GM21576 (cell line): ENCODE data around the gene LRFN2.

Experiments
- ATAC-seq: cut with Tn5 transposase; IDR thresholded peaks from one replicate; pipeline ENCODE4 v1.9.1; 2021; ENCODE audit warnings: mild to moderate bottlenecking, moderate library complexity; ENCODE audit not compliant: unreplicated experiment

Gene LRFN2

DNA sequence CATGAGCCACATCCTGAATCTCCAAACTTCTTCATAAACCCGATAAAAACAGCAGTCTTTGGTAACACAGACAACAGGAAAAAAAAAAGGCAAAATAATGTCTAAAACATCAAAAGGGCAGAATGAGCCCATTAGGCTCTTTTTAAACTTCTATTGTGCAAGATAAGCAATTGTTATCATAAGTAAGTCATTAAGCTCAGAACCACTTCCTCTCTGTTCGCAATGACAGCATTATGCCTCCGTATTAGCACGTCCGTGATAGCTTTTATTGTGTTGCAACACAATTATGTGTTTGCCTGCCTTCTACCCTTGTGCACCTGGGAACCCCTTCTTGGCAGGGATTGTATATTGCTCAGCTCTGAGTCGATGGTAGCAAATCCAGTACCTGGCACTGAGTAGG lies 147.1 kb downstream of the LRFN2 start:
- no peak for ATAC-seq

DNA sequence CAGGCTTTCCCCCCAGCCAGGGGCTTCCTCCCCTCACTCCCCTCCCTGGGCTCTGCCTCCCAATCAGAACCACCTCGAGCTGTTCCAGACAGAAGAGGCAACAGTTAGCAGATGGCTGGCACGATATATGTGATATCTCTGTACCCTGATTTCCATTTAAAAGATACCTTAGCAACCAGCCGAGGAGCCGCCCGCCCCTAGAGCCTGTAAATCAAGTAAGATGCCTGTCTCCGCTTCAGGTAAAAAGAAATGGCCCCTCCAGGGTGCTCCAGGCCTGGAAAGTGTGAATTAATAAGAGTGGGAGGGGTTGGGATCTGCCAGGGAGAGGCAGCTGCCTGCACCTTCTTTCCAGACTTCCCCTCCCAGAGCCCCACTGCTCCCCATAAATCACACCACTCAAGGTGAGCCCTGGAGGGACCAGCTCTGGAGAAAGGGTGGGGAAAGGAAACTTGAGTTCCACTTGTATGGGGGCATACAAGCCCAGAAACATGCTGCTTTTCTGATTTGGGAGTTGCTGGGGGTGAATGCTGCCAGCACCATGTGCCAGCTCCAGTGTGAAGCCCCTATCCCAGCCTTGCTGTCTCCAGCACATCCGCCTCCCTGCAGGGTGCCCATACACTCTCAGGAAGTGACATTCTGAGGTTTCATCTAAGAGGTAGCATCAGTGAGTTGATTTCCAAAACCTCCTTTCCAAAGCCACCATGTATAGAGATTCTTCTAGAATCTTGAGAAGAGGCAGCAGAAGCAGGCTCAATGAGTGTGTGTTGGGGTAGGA lies 148.0 kb downstream of the LRFN2 start:
- ATAC-seq, result no peak

GRCh38 chr6:40438246-40438887 lies 148.8 kb downstream of the LRFN2 start:
- ATAC-seq, result no peak

DNA sequence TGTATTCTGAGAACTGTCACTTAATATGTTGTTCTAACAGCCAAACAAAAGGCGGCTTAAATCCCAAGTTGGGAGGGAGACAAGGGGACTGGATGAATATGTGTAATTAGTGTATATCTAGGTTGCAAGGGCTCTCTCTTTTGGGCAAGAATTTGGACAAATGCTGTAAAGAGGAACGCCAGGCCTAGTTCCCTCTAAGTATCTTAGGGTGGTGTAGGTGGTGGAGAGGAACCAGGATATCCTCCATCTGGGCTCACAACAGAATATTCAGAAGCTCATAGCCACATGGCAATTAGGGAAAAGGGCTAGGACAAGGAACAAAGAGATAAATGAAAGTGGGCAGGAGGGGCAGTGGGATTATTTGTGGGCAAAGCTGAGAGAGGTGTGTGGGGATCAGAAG lies 149.5 kb downstream of the LRFN2 start:
- no peak for ATAC-seq

- ATAC-seq, result no peak
These were observed 150.2 kb downstream of the LRFN2 start for GRCh38 chr6:40436685-40437604.

- no peak for ATAC-seq
These were observed 154.2 kb downstream of the LRFN2 start for GRCh38 chr6:40432982-40433381.

GRCh38 chr6:40431706-40432105 lies 155.5 kb downstream of the LRFN2 start:
- no peak for ATAC-seq

- no peak for ATAC-seq
These were observed 160.0 kb downstream of the LRFN2 start for GRCh38 chr6:40427196-40427595.

DNA sequence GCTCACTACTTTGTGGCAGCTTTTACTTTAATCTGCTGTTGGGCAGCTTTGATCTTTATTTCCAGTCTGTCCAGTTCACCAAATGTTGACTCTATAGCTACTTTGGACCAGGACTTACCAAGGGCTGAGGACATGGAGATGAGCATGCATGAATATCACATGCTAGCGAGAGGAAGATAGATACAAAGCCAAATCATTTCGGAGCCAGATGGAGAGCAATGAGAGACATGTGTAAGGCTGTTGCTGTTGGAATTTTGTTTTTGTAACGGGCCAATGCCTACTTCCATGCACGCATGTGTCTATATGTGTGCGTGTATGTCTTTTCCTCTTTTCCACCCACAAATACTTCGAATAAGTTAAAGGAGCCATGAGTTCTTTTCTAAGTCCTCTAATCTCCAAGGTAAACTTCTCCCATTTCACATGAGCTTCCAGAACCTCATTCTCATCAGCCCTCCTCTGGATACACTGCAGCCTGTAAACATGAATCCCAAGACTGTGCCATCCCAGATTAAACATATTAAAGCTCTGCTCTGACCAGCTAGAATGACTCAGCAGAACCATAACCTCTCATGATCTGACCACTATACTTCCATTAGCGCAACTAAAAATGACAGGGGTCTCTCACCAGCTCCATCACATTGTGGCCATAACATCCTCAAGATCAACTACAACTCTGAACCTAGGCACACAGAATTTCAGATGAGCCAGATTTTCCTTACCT lies 160.7 kb downstream of the LRFN2 start:
- no peak for ATAC-seq

DNA sequence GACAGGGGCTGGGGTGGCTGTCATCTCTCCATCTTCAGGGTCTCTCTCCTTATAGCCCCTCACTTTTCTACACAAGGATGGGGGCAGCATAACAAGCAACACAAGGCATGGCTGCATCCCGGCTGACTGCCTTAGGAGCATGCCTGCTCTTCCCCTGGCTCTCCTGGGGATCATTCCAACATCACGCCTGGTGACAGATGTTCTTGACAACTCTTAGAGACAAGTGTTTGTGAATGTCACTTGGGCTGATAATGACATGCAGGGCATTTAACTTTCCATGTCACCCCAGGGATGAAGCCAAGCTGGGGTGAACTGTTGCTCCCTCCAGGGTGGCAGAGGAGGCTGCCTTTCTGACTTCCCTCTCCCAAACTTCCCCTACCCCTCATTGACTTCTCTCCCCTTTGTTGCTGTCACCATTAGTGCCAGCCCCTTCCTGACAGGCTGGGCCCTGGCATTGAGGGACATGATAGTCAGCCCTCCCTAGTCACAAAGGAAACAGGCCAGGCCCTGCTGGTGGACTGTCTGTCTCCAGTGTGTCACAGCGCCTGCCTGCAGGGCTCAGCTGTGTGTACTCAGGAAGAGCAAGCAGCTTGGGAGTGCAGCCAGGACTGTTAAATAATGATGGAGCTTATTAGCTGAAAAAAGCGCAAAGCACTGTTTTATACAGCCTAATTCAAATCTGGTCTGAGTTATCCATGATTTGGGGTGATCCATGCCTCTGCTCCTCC lies 161.8 kb downstream of the LRFN2 start:
- no peak for ATAC-seq

DNA sequence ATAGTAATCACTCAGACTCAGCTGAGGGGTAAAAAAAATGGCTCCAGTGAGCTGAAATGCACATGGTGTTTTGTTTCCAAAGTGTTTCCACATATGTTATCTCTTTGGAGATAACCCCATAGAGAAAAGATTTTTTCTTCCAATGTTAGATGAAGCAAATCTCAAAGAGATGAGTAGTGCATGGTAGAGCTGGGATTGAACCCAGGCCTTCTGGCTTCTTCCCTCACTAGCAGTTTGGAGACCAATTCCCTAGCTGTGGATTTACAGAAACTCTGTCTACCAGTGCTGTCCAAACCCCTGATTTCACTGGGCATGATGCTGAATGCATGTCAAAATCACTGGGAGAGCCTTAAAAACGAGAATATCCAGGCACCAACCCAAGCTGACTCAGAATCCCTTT lies 165.1 kb downstream of the LRFN2 start:
- ATAC-seq, result no peak

- no peak for ATAC-seq
These were observed 167.0 kb downstream of the LRFN2 start for GRCh38 chr6:40419946-40420728.

DNA sequence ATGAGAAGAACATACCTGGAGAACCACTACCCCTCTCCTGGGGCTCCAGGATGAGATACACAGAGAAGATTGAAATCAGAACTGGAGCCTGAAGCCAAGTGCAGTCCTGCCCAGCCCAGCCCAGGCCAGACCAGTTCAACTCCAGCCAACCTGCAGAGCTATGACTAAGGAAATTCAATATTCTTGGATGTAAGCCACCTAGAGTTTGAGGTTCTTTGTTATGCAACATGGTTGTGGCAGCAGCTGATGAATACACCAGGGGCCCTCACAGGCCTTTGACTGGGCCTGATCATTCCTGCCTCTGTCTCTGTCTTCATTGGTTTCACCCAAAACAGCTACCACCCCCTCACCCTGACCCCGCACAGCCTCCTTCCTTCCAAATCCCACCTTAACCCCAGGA lies 167.8 kb downstream of the LRFN2 start:
- no peak for ATAC-seq

DNA sequence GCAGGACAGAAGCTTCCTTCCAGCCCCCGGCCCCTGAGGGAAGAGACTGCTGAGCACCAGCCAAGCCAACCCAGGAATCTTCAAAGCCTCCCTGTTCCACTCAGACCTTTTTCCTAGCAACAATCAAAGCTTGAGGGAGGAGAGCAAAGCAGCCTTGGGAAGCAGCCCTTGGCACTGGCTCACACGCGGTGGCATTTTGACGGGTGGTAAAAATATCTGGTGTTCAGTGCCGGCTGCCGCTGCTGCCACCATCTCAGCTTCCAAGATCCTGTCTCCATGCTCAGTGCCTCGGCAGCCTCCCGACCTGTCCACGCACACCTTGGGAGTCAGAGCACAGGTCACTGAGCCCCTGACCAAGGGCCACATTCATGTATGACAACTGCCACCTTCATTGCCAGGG lies 170.1 kb downstream of the LRFN2 start:
- no peak for ATAC-seq

DNA sequence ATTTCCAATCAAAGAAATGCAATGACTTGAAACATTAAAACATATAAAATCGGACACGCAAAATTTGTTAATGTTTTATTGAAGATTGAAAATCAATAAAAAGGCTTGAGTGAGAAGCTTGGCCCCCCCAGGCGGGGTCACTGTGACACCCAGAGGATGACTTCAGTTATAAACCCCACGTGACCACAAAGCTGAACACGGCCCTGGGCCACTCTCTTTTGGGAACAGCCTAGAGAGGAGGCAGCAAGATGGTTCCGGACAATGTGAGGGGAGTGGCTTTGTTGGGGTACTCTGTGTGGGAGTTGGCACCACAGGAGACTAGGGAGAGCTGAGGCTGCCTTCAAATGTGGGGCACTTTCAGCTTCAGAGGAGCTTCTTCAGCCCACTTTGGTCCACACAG lies 172.5 kb downstream of the LRFN2 start:
- no peak for ATAC-seq

- ATAC-seq, result no peak
These were observed 173.9 kb downstream of the LRFN2 start for GRCh38 chr6:40413239-40413638.

- no peak for ATAC-seq
These were observed 175.3 kb downstream of the LRFN2 start for GRCh38 chr6:40411881-40412280.

GRCh38 chr6:40410821-40411220 lies 176.3 kb downstream of the LRFN2 start:
- ATAC-seq, result no peak

GRCh38 chr6:40409716-40410397 lies 177.3 kb downstream of the LRFN2 start:
- no peak for ATAC-seq
